Activated CD4-positive, alpha-beta T cell treated with anti-CD3 and anti-CD28 coated beads for 24 hours (primary cell): ENCODE results near the gene MLXIPL.
"Not testable (repeated sequence)": the region's sequence is repeated elsewhere in the genome, so short reads cannot be mapped to it uniquely, and the experiment has no call there.

Experiments
- DNase-seq, 2 donors: peaks; one replicate each; pipeline ENCODE4 v3.0.0-alpha.2; 2020; ENCODE audit warnings: low read depth in 2 of 2

The MLXIPL gene

GRCh38 chr7:73578342-73579128 lies 45.8 kb downstream of the MLXIPL start, which contains the start of gene TBL2:
TBL2 (minus strand) TSS chr7:73578579; CDS start chr7:73578549, 30 bp downstream.
- DNase-seq = peak; percentile 99

GRCh38 chr7:73577627-73578341 lies 46.5 kb downstream of the MLXIPL start:
- DNase-seq = no peak

- DNase-seq = no peak
Measured at GRCh38 chr7:73573791-73574190, 50.5 kb downstream of the MLXIPL start.

- DNase-seq = no peak
Measured at GRCh38 chr7:73573276-73573675, 51.0 kb downstream of the MLXIPL start.

GRCh38 chr7:73572767-73573186 lies 51.5 kb downstream of the MLXIPL start:
- no peak for DNase-seq

GRCh38 chr7:73570977-73571376 lies 53.3 kb downstream of the MLXIPL start:
- DNase-seq = no peak

- no peak for DNase-seq
Measured at GRCh38 chr7:73570521-73570920, 53.8 kb downstream of the MLXIPL start.

- no peak for DNase-seq
Measured at GRCh38 chr7:73569042-73569608, 55.2 kb downstream of the MLXIPL start.

- no peak for DNase-seq
Measured at GRCh38 chr7:73567846-73568685, 56.3 kb downstream of the MLXIPL start.

GRCh38 chr7:73567140-73567539 lies 57.2 kb downstream of the MLXIPL start:
- no peak for DNase-seq

- not testable (repeated sequence) for DNase-seq
Measured at GRCh38 chr7:73566431-73566830, 57.9 kb downstream of the MLXIPL start.

GRCh38 chr7:73565675-73566340 lies 58.5 kb downstream of the MLXIPL start:
- DNase-seq = no peak

GRCh38 chr7:73560109-73560835 lies 64.0 kb downstream of the MLXIPL start:
- no peak for DNase-seq

- DNase-seq = peak; percentile 54 to 57
Measured at GRCh38 chr7:73557397-73558257, 66.7 kb downstream of the MLXIPL start, which contains the start of gene BCL7B. BCL7B (minus strand) TSS chr7:73557690; CDS start chr7:73557578, 112 bp downstream.

GRCh38 chr7:73557108-73557396 lies 67.3 kb downstream of the MLXIPL start:
- peak; percentile 78 to 86 for DNase-seq

GRCh38 chr7:73556208-73557107 lies 67.9 kb downstream of the MLXIPL start:
- DNase-seq = no peak

GRCh38 chr7:73555411-73555982 lies 68.8 kb downstream of the MLXIPL start:
- no peak for DNase-seq

GRCh38 chr7:73550093-73550492 lies 74.2 kb downstream of the MLXIPL start:
- DNase-seq = not testable (repeated sequence)
